Measurements from ENCODE around the gene ATP2C1. TPM values are rescaled to one million over a fixed set of nuclear protein-coding genes. Genes with fewer than 3 reads are reported as not detected.

The ATP2C1 gene
- total RNA-seq, 6 experiments from 2014 or later, result 101 to 124 (median 112) TPM

DNA sequence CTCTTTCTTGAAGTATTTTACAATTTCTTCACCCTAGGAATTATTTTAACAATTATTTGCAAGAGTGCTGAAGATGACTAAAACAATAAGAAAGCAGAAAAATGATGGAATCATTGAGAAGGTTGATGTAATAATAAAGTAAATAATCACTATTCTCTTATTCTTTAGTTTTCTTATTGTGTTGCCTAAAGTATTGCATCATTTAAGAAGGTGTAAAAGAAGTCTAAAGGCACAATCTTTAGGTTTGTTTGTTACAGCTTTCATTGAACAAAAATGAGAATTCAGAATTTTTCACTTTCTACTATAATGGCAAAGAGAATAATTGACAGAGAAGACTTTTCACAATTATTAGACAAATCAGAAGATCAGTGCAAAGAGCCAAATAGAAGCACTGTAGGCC lies 67.6 kb downstream of the ATP2C1 start:
- Mint-ChIP-seq H3K4me1 (ENCODE audit: low read depth) (peaks cover 70% of the 10 kb centered on the region), H3K36me3 (ENCODE audit: low read depth) (peaks cover 60% of the 10 kb centered on the region), H3K4me3 (no peak overlapping the region), H3K9me3 (no peaks in the 10 kb centered on the region), H3K27ac (no peak overlapping the region), H3K27me3 (ENCODE audit: insufficient read depth) (no peaks in the 10 kb centered on the region)
- TF ChIP-seq, protein P1, sequence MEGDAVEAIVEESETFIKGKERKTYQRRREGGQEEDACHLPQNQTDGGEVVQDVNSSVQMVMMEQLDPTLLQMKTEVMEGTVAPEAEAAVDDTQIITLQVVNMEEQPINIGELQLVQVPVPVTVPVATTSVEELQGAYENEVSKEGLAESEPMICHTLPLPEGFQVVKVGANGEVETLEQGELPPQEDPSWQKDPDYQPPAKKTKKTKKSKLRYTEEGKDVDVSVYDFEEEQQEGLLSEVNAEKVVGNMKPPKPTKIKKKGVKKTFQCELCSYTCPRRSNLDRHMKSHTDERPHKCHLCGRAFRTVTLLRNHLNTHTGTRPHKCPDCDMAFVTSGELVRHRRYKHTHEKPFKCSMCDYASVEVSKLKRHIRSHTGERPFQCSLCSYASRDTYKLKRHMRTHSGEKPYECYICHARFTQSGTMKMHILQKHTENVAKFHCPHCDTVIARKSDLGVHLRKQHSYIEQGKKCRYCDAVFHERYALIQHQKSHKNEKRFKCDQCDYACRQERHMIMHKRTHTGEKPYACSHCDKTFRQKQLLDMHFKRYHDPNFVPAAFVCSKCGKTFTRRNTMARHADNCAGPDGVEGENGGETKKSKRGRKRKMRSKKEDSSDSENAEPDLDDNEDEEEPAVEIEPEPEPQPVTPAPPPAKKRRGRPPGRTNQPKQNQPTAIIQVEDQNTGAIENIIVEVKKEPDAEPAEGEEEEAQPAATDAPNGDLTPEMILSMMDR (IDR thresholded peaks at IDR 0.05), result no peak
- DNase-seq, result no peak

GRCh38 chr3:130963444-130963843 lies 69.6 kb downstream of the ATP2C1 start:
- DNase-seq, result no peak
- TF ChIP-seq, protein P1 (IDR thresholded peaks at IDR 0.05), result no peak
- Mint-ChIP-seq H3K27ac (peak overlapping the region; percentile 81), H3K27me3 (ENCODE audit: insufficient read depth) (no peaks in the 10 kb centered on the region), H3K9me3 (no peaks in the 10 kb centered on the region), H3K4me3 (peak overlapping the region; percentile 44), H3K4me1 (ENCODE audit: low read depth) (peaks cover 83% of the 10 kb centered on the region), H3K36me3 (ENCODE audit: low read depth) (peaks cover 64% of the 10 kb centered on the region)

DNA sequence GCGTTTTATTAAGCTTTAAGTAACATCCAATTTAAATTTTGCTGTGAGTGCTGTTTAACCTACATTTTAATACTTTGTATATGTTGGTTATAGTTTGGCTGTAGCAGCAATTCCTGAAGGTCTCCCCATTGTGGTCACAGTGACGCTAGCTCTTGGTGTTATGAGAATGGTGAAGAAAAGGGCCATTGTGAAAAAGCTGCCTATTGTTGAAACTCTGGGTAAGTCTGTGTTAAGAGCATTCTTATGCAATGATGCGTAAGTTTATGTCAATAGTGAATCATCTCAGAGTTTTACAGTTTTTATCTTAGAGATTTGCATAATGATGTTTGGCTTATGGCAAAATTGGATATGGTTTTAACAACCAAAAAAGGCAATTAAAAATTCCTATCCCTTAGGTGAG lies 70.0 kb downstream of the ATP2C1 start:
- peak overlapping the region; percentile 37 for H3K4me3 Mint-ChIP-seq
- peaks cover 66% of the 10 kb centered on the region for H3K36me3 Mint-ChIP-seq (ENCODE audit: low read depth)

DNA sequence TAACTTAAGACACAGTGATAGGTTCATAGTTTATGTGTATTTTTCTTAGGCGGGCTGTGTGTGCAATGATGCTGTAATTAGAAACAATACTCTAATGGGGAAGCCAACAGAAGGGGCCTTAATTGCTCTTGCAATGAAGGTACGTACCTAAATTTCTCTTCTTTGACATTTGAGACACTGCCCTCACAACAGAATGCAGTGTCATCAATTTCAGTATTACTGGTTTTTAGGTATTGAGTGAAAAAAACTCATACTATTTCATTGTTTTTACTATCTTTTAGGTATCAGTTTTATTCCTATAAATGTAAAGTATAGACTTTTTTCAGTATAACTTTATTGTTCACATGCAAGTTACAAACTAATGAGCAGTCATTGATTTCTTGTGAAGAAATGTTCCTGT lies 73.4 kb downstream of the ATP2C1 start:
- TF ChIP-seq, protein P1 (IDR thresholded peaks at IDR 0.05), result no peak
- Mint-ChIP-seq H3K4me3 (no peak overlapping the region), H3K9me3 (no peaks in the 10 kb centered on the region), H3K27me3 (ENCODE audit: insufficient read depth) (no peaks in the 10 kb centered on the region), H3K36me3 (ENCODE audit: low read depth) (peaks cover 65% of the 10 kb centered on the region), H3K4me1 (ENCODE audit: low read depth) (peaks cover 84% of the 10 kb centered on the region), H3K27ac (peak overlapping the region; percentile 36; the same call in 1 of the 2 replicates)
- DNase-seq, result no peak

More for the DNA sequence above, 70.0 kb downstream of the ATP2C1 start:
- Mint-ChIP-seq H3K4me1 (ENCODE audit: low read depth) (peaks cover 87% of the 10 kb centered on the region), H3K27ac (peak overlapping the region; percentile 81), H3K27me3 (ENCODE audit: insufficient read depth) (no peaks in the 10 kb centered on the region), H3K9me3 (no peaks in the 10 kb centered on the region)
- TF ChIP-seq, protein P1 (IDR thresholded peaks at IDR 0.05), result no peak; the same call in 1 of the 2 replicates
- DNase-seq, result peak; percentile 90

DNA sequence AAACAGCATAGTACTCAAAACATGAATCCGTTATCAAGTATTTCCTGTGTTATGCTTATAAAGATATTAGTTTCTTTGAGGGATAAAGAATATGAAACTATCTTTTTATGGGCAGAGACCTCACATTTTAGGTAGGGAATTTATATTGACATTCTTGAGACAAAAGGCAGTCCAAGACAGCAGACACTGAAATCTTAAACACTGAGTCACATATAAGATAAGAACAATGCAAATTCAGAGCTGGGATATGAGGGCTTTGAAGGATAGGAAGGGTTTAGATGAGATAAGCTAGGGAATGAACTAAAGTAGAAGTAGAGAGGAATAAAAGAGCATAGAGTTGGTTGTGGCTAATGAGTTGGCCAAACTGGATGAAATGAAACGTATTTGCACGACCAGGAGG lies 74.3 kb downstream of the ATP2C1 start:
- Mint-ChIP-seq H3K27me3 (ENCODE audit: insufficient read depth) (no peaks in the 10 kb centered on the region), H3K4me1 (ENCODE audit: low read depth) (peaks cover 75% of the 10 kb centered on the region), H3K9me3 (no peaks in the 10 kb centered on the region), H3K4me3 (peak overlapping the region; percentile 54), H3K27ac (peak overlapping the region; percentile 51), H3K36me3 (ENCODE audit: low read depth) (peaks cover 64% of the 10 kb centered on the region)
- TF ChIP-seq, protein P1 (IDR thresholded peaks at IDR 0.05), result no peak
- peak; percentile 14 for DNase-seq

GRCh38 chr3:130969621-130970020 lies 75.7 kb downstream of the ATP2C1 start:
- no peak for DNase-seq
- no peak overlapping the region for H3K27ac Mint-ChIP-seq
- H3K4me1 Mint-ChIP-seq (ENCODE audit: low read depth), result peaks cover 61% of the 10 kb centered on the region
- no peak overlapping the region for H3K4me3 Mint-ChIP-seq
- peaks cover 62% of the 10 kb centered on the region for H3K36me3 Mint-ChIP-seq (ENCODE audit: low read depth)
- TF ChIP-seq, protein P1 (IDR thresholded peaks at IDR 0.05), result no peak
- H3K9me3 Mint-ChIP-seq, result no peaks in the 10 kb centered on the region
- no peaks in the 10 kb centered on the region; the same call in 1 of the 2 replicates for H3K27me3 Mint-ChIP-seq (ENCODE audit: insufficient read depth)
